Superior temporal gyrus (tissue), 1 donor: Measurements from ENCODE around the gene DSCAML1.

ENCODE experiments used
- DNase-seq: peaks from one replicate; pipeline ENCODE4 v3.0.0-alpha.2; 2016; ENCODE audit errors: extremely low spot score

The DSCAML1 gene

DNA sequence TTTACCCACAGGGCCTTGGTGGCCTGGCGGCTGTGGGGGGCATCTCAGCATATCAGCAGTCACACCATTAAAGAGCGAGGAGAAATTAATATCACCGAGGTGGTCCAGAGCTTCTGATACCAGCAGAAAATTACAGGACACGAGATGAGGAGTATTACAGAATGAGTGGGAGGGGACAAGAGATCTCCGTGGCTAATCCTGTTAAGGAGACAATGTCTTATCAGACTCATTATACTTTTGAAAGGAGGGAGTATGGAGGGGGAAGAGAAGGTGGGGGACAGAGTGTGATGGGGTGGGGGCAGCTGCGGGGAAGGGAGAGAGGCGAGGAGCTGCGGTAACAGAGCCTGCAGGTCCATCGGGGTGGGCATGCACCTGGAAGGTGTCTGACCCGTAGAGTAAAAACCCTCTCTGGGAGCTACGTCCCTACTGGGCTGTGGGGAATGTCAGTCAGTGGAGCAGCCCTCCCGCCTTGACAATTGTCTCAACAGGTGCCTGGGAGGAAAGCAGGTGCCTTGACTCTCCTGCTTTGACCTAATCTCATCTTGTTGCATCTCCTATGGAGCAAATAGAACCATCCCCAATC lies 245.2 kb downstream of the DSCAML1 start:
- DNase-seq, result no peak

DNA sequence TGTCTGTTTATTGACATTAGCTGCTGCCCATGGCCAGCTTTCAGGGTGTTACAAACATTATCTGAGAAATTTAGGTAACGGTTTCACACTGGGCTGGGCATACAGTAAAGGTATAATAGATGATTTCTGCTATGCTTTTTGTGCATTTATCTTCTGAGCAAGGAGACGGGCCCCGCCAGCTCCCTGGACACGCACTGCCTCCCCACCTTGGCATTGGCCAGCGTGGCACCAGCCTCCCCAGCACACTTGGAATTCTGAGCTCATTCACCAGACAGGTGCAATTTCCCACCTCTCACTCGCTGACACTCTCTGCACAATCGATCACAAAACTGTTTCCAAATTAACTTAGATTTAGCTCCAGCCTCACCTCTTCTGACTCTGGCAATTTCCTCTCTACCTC lies 246.6 kb downstream of the DSCAML1 start:
- no peak for DNase-seq

DNA sequence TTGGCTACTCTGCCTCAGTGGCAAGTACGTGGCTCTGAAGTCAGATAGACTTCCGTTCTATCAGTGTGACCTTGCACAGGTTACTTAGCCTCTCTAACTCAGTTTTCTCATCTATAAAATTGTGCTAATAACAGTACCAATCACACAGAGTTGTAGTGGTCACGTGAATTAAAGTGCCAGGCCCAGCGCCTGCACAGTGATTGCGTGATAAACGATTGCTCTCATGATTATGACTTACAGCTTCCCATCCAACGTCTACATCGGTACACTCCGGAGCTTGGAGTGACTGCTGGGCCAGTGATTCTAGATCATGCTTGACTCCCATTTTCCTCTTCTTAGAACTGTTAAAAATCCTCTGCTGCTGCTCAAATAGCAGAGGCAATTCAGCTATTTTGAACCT lies 247.6 kb downstream of the DSCAML1 start:
- no peak for DNase-seq

GRCh38 chr11:117548876-117549275 lies 248.1 kb downstream of the DSCAML1 start:
- no peak for DNase-seq

GRCh38 chr11:117547946-117548345 lies 249.1 kb downstream of the DSCAML1 start:
- DNase-seq, result no peak

DNA sequence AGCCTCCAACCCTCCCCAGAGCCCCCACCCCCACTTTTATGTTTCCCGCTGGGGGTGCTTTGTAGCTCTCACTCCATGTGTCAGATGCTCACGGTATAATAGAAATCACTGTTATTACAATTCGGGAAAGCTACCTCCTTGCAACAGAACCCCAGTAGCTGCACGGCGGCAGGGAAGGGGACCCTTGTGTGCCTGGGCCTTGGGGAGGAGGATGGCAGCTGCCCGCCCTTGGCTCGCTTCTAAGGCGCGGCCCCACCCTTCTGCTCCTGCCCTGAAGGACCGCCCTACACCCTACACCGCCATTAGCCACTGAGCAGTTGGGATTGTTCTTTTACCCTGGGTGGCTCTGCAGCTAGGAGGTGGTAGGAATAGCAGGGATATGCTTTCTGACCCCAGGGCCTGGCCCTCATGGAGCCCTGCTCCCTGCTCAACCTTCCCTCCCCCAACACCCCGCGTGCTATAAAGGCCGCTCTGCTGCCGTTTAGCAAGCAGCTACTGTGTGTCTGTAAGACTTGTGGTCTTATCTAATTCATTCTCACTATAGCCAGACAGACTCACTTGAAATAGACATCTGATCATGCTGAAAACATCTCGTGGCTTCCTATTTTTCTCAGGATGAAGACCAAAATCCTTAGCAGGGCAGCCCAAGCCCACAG lies 249.7 kb downstream of the DSCAML1 start:
- DNase-seq, result no peak

- DNase-seq, result no peak
Measured at GRCh38 chr11:117546431-117547194, 250.4 kb downstream of the DSCAML1 start.

DNA sequence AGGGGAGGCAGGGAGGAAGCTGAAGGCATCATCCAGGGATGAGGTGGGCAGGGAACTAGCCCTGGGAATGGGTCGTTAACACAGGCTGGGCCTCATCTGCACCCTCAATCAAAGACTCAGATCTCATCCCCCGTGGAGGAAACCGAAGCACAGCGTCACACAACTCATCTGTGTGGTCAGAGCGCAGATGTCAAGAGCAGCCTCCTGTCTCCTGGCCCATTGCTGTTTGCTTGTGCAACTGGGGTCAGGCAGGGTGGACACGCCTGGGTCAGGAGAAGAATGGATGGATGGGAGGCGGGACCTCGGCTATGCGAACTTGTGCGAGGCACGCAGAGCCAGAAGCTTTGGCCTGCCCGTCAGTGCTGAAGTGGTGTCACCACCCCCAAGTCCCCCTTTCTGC lies 251.3 kb downstream of the DSCAML1 start:
- DNase-seq, result no peak

DNA sequence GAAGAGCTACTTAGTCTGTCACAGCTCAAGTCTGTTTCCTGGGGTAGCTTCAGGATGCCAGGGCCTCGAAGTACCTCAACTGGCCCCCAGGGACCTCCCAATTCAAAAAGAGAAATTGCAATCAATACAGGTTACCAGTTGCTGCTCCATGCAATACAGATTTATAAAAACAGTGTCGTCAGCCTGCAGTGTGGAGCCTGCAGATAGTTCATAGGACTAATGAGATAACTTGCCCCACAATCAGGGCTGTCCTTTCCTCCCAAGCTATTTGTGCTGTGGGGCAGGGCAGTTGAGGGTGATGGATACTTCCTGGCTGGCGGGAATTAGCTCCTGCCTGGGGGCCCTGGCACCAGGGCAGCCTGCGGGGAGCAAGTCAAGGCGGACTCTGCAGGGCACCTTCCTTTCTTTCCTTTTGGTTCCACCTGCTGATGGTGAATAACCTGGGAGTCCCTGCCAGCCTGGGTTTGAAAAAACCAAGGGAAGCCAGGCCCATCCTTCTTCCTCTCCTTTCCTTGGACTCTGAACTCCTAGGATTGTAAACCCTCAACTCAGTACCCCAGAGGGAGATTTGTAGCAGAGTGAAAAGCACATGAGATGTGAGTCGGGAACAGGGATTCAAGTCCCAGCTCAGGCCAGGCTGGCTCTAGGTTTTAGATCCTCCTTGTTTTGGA lies 252.8 kb downstream of the DSCAML1 start:
- no peak for DNase-seq

DNA sequence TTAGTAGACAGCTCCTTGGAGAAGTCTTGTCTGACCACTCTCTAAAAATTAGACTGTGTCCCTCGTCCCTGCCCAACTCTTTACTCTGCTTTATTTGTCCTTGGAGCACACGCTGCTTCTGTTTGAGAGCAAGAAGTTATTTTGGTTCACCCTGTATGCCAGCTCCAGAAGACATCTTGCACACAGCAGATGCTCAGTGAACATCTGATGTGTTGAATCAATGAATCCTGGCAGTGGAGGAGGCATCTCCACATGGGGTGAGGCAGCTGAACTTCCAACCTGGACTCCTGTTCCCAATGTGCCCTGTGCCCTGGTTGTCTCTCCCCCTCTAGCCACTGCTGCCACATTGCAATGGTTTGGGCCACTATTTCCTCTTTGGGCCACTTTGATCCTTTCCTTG lies 255.8 kb downstream of the DSCAML1 start:
- DNase-seq, result no peak

DNA sequence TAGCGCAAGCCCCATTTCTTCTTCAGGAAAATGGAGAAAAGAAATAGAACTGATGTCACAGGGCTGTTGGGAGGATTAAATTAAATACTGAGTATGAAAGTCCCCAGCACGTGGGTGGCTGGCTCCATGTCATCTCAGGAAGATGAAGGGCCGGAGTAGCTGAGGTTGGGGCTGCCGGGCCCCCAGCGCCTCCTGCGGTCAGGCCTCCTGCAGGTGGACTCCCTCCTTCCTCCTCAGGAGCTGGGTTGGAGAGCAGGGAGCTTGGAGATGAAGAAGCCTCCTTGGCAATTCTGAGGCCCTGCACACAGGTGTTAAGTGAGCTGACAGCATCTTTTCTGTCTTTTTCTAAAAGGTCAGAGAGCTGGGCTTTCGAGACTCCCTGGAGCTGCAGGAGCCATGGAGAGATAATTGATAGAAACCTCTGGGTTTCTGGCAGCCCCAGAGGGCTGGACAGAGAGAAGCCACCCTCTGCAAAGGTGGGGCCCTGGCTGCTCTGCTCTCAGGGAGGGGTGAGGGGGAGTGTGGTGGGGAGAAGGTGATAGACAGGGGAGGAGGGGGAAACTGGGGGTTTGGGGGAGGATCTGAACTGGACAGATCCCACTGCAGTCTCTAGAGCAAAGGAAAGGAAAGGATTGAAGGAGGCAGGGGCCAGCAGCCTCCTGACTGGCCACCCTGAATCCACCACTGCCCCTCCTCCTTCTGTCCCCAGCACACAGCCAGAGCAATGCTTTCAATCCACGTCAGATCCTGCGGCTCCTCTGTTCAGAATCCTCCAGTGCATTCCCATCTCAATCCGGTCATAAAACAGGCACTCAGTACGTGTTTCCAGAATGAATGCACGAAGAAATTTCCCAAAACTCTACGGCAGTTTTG lies 258.5 kb downstream of the DSCAML1 start:
- DNase-seq, result peak; percentile 47

- peak; percentile 74 for DNase-seq
Measured at GRCh38 chr11:117535850-117536411, 261.1 kb downstream of the DSCAML1 start.

DNA sequence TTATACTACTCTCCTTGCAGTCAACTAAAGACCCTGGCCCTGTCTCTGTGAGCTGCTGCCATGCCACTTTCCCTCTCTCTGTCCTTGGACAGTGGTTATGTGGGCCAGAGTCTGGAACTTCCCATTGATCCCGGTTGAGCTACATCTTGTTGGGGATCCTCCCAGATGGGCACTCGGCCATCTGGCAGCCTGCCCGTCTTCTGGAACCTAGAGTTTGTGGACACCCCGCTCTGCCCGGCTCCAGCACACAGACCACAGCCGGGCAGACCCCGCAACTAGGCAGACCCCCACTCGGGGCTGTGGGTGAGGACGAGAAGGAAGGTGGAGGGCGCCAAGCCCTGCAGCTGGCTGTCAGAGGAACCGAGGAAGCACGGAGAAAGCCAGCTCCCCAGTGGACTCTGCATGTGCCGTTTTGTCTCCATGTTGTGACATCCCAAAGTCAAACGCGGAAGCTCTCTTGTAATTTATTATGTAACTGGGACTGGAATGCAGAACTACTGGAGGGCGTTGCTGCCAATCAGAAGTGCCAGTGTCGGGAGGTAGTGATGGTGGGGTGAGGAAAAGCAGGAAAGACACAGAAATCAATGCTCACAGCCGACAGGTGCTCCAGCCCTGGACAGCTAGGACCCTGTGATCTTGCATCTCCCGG lies 261.7 kb downstream of the DSCAML1 start:
- DNase-seq, result peak; percentile 88

- DNase-seq, result no peak
Measured at GRCh38 chr11:117532568-117532967, 264.4 kb downstream of the DSCAML1 start.

DNA sequence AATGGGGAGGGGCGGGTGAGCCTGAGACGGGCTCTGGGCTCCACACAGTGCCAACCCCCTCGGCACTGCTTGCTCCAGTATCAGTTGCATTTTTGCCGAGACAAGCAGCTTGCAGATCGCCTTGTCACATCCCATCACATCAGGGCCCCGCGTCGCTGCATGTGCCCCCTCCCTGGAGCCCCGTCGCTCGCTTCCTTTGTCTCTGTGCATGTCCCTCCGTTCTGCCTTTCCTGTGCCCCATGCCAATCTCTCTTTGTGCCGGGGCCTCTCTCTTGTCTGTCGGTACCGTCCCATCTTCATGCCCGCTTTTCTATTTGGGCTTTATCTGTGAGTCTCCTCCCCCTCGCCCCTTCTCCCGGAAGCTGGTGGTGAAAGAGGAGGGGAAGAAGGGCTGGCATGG lies 267.2 kb downstream of the DSCAML1 start:
- no peak for DNase-seq

DNA sequence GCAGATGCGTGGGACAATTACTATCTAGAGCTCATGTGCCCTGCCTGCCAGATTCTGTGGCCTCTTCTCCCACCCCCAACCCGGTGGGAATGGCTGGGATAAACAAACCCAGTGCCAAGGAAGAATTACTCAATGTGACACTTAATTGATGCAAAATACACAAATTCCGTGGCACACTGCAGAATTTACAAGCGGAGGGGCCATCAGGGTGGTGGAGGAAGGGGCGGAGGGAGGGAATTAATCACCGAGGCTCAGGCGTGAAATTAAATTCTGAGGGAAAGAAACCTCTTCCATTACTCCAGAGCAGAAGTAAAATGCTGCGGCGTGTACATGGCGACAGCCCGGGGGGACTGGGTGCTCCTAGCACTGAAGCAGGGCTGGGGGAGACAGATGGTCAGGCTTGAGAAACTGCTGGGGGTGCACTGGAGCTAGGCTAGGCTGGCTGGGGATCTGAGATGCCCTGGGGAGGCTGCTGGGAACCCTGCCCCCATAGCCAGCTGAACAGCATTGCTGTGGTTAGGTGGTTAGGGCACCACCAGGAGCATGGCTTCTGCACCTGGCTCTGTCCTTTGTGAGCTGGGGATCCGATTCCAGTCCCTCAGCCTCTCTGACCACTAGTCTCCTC lies 268.8 kb downstream of the DSCAML1 start:
- no peak for DNase-seq

- no peak for DNase-seq
Measured at GRCh38 chr11:117527271-117527670, 269.7 kb downstream of the DSCAML1 start.

DNA sequence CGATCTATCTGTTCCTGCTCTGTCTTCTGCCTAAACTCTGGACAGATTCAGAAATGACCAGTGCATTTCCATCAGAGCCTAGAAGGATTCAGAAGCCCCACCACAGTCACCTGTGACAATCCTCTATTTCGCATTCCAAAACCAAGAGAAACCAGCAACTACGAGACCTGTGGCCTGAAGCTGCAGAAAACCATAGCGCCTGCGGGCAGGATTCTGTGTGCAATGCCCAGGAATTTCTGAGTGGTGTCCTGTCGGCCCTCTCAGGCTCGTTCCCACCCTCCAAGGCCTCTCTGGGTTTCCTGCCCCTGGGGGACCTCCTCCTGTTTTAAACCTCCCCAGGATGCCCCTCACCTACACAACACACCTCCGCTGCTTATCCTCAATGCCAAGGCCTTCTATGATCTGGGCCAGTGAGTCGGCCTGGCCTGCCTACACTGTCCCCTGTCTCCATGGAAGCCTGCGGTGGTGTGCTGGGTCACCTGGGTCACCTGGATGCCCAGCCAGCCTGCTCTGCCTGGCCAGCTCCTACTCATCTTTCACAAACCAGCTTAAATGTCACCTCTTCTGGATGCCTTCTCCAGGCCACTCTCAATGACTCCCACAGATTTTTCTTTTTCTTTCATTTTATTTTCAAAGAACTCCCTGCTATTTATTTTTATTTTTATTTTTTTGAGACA lies 271.0 kb downstream of the DSCAML1 start:
- DNase-seq, result no peak

DNA sequence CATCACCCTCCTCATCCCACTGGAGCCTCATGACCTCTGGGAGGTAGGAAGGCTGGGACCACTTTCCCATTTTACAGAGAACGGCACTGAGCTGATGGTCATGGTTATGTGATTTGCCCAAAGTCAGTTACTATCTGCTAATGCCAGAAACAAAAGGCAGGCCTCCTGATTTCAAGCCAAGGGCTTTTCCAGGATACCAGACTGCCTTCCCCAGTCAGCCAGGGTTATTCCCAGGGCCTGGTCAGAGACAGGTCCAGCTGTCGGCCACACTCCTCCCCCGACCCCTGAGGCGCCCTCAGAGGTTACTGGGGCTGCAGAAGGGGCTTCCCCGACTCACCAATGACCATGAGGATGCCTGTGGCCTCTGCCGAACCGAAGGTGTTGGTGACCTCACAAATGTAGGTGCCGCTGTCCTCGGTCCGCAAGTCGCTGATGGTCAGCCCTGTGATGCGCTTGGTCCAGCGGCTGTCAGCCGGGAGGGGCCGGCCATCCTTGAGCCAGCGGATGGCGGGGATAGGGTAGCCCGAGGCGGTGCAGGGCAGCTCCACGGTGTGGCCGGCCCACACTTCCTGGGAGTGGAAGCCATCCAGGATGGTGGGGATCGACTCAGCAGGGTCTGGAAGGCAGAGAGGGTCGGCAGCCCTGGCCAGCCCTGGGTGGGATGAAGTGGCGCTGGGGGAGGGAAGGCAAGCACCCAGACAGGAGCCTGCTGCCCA lies 272.4 kb downstream of the DSCAML1 start:
- DNase-seq, result no peak
